Lower leg skin (tissue), 4 donors: ENCODE data around the gene KRT1. TPM values are rescaled to one million over a fixed set of nuclear protein-coding genes. Genes with fewer than 3 reads are reported as not detected.

Experiments
- DNase-seq, 2 donors: peaks; one replicate each; pipeline ENCODE4 v3.0.0-alpha.2; 2019; ENCODE audit warnings: low spot score in 2 of 2
- H3K4me3 ChIP-seq: fragments of 200-600 bp; sonication (generic); 2 replicates; pipeline ENCODE4 v1.5.1; 2017; ENCODE audit warnings: mild to moderate bottlenecking, low read depth; ENCODE audit not compliant: poor library complexity, severe bottlenecking
- POLR2A ChIP-seq, 2 donors: fragments of 450-650 bp; IDR thresholded peaks; one replicate each; pipeline ENCODE4 v1.6.1; 2016 to 2017; ENCODE audit warnings: antibody characterized with exemption in 2 of 2, mild to moderate bottlenecking in 1 of 2, moderate library complexity in 1 of 2
- WGBS, 2 donors: methylation state at CpG; one replicate each; pipeline ENCODE4 v1.1.5; 2018; 5-methylcytosine and 5-hydroxymethylcytosine counted together
- intact Hi-C: fragments of 100-400 bp; cut with DNase I; formaldehyde crosslinking; loops from one replicate; pipeline ENCODE4 v1.15.0; 2023; ENCODE audit warnings: low total_unique reads
- total RNA-seq, 4 donors: library from RNA; depleted of rRNA; stranded (reverse); fragments of >200 nt; gene quantifications; one replicate each; pipeline ENCODE4 v1.1.0, GENCODE V29; 2016
- TF ChIP-seq, protein P1 (sequence below), 3 donors: fragments of 450-650 bp; IDR thresholded peaks; one replicate each; pipeline ENCODE4 v1.5.1; 2016; ENCODE audit warnings: antibody characterized with exemption in 3 of 3, mild to moderate bottlenecking in 3 of 3, moderate library complexity in 2 of 3

The KRT1 gene
- total RNA-seq, 4 donors from 2014 or later: 5,671 to 8,911 (median 6,268) TPM

GRCh38 chr12:52655251-52655650 is 25.0 kb downstream of the KRT1 start:
- TF ChIP-seq, protein P1, sequence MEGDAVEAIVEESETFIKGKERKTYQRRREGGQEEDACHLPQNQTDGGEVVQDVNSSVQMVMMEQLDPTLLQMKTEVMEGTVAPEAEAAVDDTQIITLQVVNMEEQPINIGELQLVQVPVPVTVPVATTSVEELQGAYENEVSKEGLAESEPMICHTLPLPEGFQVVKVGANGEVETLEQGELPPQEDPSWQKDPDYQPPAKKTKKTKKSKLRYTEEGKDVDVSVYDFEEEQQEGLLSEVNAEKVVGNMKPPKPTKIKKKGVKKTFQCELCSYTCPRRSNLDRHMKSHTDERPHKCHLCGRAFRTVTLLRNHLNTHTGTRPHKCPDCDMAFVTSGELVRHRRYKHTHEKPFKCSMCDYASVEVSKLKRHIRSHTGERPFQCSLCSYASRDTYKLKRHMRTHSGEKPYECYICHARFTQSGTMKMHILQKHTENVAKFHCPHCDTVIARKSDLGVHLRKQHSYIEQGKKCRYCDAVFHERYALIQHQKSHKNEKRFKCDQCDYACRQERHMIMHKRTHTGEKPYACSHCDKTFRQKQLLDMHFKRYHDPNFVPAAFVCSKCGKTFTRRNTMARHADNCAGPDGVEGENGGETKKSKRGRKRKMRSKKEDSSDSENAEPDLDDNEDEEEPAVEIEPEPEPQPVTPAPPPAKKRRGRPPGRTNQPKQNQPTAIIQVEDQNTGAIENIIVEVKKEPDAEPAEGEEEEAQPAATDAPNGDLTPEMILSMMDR (IDR thresholded peaks at IDR 0.05): no peak
- TF ChIP-seq POLR2A (IDR thresholded peaks at IDR 0.05): no peak
- no peak overlapping the region for H3K4me3 ChIP-seq
- intact Hi-C loops: no loop called here
- 31 to 34% methylated on average over 6 of the region's 6 CpGs for WGBS, 2 donors
- DNase-seq: no peak

- peak in 1 of 2 donors; percentile 72 for DNase-seq
- intact Hi-C loops: no loop called here
- no peak within 1 kb of the TSS for H3K4me3 ChIP-seq
- WGBS, 2 donors: 90 to 95% methylated on average over 16 of the region's 16 CpGs
- TF ChIP-seq, protein P1 (IDR thresholded peaks at IDR 0.05): no peak
- no peak for TF ChIP-seq POLR2A (IDR thresholded peaks at IDR 0.05)
Measured at GRCh38 chr12:52651726-52652261, 28.4 kb downstream of the KRT1 start, which contains the start of gene KRT2. Gene KRT2, minus strand, starts transcription at chr12:52652211. Its CDS starts 69 bp downstream, at chr12:52652142.

DNA sequence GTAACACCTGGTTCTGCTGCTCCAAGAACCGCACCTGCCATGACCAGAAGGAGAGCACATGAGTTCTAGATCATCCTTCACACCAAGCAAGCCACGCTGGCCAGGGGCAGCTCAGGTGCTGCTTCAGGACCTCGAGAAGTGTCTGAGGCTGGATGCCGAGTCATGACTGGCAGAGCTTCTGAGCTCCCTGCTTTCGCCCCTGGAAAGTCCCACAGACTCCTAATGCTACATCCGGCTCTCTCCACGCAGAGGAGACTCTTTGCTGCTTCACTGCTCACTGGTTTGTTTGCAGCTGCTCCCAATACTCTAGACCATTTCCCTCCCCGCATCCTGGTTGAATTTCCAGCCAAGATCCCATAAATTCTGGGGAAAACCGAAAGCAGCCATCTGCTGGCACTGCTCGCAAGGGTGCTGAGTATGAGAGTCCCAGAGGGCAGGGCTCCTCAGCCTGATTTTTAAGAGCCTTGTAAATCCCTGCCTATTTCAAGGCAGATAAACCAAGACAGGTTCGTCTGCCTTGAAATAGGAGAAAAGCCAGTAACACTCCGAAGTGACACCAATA is 29.6 kb downstream of the KRT1 start:
- peak in 1 of 2 donors; percentile 70 for DNase-seq
- intact Hi-C loops: no loop called here
- TF ChIP-seq POLR2A (IDR thresholded peaks at IDR 0.05): no peak
- TF ChIP-seq, protein P1 (IDR thresholded peaks at IDR 0.05): no peak
- 16 to 22% methylated on average over 11 to 12 of the region's 12 CpGs for WGBS, 2 donors
- H3K4me3 ChIP-seq: no peak overlapping the region

GRCh38 chr12:52649066-52649465 is 31.1 kb downstream of the KRT1 start:
- peak in 1 of 2 donors; percentile 65 for DNase-seq
- TF ChIP-seq POLR2A (IDR thresholded peaks at IDR 0.05): no peak
- TF ChIP-seq, protein P1 (IDR thresholded peaks at IDR 0.05): no peak
- intact Hi-C loops: no loop called here
- H3K4me3 ChIP-seq: no peak overlapping the region
- 83 to 85% methylated on average over 6 of the region's 6 CpGs for WGBS, 2 donors

DNA sequence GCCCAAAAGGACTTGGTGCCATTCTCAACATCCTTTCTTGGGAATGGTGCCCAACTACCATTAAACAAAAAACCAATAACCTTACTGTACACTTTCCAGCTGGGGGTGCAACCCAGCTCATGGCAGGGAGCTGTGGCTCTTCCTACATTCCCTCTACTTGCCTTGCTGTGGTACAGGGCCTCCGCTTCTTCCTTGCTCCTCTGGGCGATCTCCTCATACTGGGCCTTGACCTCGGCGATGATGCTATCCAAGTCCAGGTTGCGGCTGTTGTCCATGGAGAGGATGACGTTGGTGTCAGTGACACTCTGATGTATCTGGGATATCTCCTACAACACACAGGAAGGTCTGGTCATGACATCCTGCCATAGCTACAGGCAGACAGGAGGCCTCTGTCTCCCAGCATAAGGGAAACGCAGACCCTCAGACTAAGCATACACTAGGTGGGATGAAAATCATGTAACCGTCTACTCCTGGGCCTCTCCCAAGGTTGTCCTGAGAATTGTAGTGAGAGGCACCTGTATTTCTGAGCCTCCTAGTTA is 32.1 kb downstream of the KRT1 start:
- WGBS, 2 donors: 87 to 94% methylated on average over 8 of the region's 8 CpGs
- H3K4me3 ChIP-seq: no peak overlapping the region
- TF ChIP-seq, protein P1 (IDR thresholded peaks at IDR 0.05): no peak
- no peak for TF ChIP-seq POLR2A (IDR thresholded peaks at IDR 0.05)
- DNase-seq: peak in 1 of 2 donors; percentile 57
- intact Hi-C loops: no loop called here
